Uterus (tissue), 2 donors: Measurements from ENCODE around the gene ZSWIM5.

Source experiments
- POLR2A ChIP-seq, 2 donors: fragments of 450-650 bp; IDR thresholded peaks; one replicate each; pipeline ENCODE4 v1.6.1; 2016; ENCODE audit warnings: antibody characterized with exemption in 2 of 2, mild to moderate bottlenecking in 1 of 2, moderate library complexity in 1 of 2
- TF ChIP-seq, protein P1 (sequence below), 4 experiments: fragments of 200-600 bp in 2 of 4; fragments of 450-650 bp in 2 of 4; sonication (generic) in 2 of 4; IDR thresholded peaks; one replicate each; pipeline ENCODE4 v1.5.1; 2016 to 2019; ENCODE audit warnings: antibody characterized with exemption in 4 of 4, mild to moderate bottlenecking in 2 of 4, moderate library complexity in 1 of 4

- TF ChIP-seq, protein P1, sequence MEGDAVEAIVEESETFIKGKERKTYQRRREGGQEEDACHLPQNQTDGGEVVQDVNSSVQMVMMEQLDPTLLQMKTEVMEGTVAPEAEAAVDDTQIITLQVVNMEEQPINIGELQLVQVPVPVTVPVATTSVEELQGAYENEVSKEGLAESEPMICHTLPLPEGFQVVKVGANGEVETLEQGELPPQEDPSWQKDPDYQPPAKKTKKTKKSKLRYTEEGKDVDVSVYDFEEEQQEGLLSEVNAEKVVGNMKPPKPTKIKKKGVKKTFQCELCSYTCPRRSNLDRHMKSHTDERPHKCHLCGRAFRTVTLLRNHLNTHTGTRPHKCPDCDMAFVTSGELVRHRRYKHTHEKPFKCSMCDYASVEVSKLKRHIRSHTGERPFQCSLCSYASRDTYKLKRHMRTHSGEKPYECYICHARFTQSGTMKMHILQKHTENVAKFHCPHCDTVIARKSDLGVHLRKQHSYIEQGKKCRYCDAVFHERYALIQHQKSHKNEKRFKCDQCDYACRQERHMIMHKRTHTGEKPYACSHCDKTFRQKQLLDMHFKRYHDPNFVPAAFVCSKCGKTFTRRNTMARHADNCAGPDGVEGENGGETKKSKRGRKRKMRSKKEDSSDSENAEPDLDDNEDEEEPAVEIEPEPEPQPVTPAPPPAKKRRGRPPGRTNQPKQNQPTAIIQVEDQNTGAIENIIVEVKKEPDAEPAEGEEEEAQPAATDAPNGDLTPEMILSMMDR (IDR thresholded peaks at IDR 0.05): no peak
- TF ChIP-seq POLR2A (IDR thresholded peaks at IDR 0.05): no peak
Observed at GRCh38 chr1:44988531-44989156, 217.8 kb downstream of the ZSWIM5 start.
